Heart right ventricle (tissue), 16 donors: ENCODE data around the gene SIAH2. TPM values are rescaled to one million over a fixed set of nuclear protein-coding genes. Genes with fewer than 3 reads are reported as not detected.

Experiments
- ATAC-seq, 8 donors: fragments of 200-7000 bp; cut with Tn5 transposase; one replicate each; pipeline ENCODE4 v1.9.1; 2020; ENCODE audit warnings: mild to moderate bottlenecking in 8 of 8, moderate library complexity in 8 of 8, moderate number of reproducible peaks in 1 of 8
- DNase-seq, 2 donors: peaks; one replicate each; pipeline ENCODE4 v3.0.0-alpha.2; 2020
- H3K27ac ChIP-seq, 10 donors: fragments of 200-600 bp; sonication (generic) in 2 of 10; one replicate each; pipeline versions ENCODE4 v1.5.0 to v1.8.0; 2020 to 2022; ENCODE audit warnings: mild to moderate bottlenecking in 3 of 10
- H3K27me3 ChIP-seq, 7 donors: fragments of 200-600 bp; one replicate each; pipeline ENCODE4 v1.8.0; 2021 to 2022; ENCODE audit warnings: mild to moderate bottlenecking in 2 of 7
- H3K36me3 ChIP-seq, 9 donors: fragments of 200-600 bp; sonication (generic) in 1 of 9; one replicate each; pipeline versions ENCODE4 v1.5.0 to v1.8.0; 2020 to 2022; ENCODE audit warnings: mild to moderate bottlenecking in 2 of 9
- H3K4me1 ChIP-seq, 9 donors: fragments of 200-600 bp; sonication (generic) in 1 of 9; one replicate each; pipeline versions ENCODE4 v1.5.0 to v1.8.0; 2020 to 2022; ENCODE audit warnings: mild to moderate bottlenecking in 4 of 9
- H3K4me3 ChIP-seq, 10 donors: fragments of 200-600 bp; sonication (generic) in 2 of 10; one replicate each; pipeline versions ENCODE4 v1.5.0 to v1.8.0; 2020 to 2022; ENCODE audit warnings: mild to moderate bottlenecking in 7 of 10, moderate library complexity in 2 of 10
- H3K9me3 ChIP-seq, 11 donors: fragments of 200-600 bp in 10 of 11; sonication (generic) in 2 of 11; one replicate each; pipeline versions ENCODE4 v1.5.0 to v1.8.0; 2013 to 2022; ENCODE audit warnings: mild to moderate bottlenecking in 2 of 11, control low read depth in 1 of 11, moderate library complexity in 1 of 11
- WGBS, 2 donors: extraction: QIAGEN DNeasy Blood & Tissue Kit; methylation state at CpG; one replicate each; pipeline ENCODE4 v1.1.7; 2013; ENCODE audit warnings: inconsistent platforms in 1 of 2; 5-methylcytosine and 5-hydroxymethylcytosine counted together
- intact Hi-C, 10 donors: fragments of 100-400 bp; cut with DNase I; formaldehyde crosslinking; loops; one replicate each; pipeline versions ENCODE4 v1.11.1 to v1.14.2; 2022
- polyA plus RNA-seq, 2 donors: library from polyadenylated mRNA; stranded (reverse); fragments of 200-250 nt; gene quantifications; one replicate each; pipeline ENCODE4 v1.2.3, GENCODE V29; 2013
- total RNA-seq, 10 donors: library from RNA; stranded (reverse); fragmentation: NEBNext Ultra II Directional in 3 of 10; extraction: Animal tissue kit (Norgen Biotek cat#: 25700) in 3 of 10; gene quantifications; one replicate each; pipeline versions ENCODE4 v1.2.1 to v1.2.4, GENCODE V29; 2021 to 2023
- TF ChIP-seq, protein P1 (sequence below), 9 donors: fragments of 200-600 bp; sonication (generic) in 2 of 9; IDR thresholded peaks; one replicate each; pipeline versions ENCODE4 v1.5.0 to v1.8.0; 2021 to 2022; ENCODE audit warnings: antibody characterized with exemption in 9 of 9, mild to moderate bottlenecking in 5 of 9, moderate library complexity in 1 of 9
- donor health status: Arrhythmogenic right ventricular cardiomyopathy.
- donor health status: ischemic (EF 13 %, LVEDD 7.1; RV severe dilation, severe dysfunction).
- donor health status: healthy with polysubstance abuse.
- donor health status: DM: no; HTN: yes; CAD: no.
- donor health status: DM: no; HTN: no; CAD: no.
- donor health status: ischemic (EF 25% LVEDD 6.9; RV normal size, moderate dysfunction).
- donor health status: ischemic (EF 25% LVEDD 5.7; RV mildly dilated, moderate dysfunction).
- donor health status: healthy.
- donor health status: DM: yes; HTN: yes; CAD: no.
- donor health status: Ischemic cardiomyopathy.
- donor health status: ischemic (EF 35%, LVEDD 5.7; RV mildly dilated, moderate dysfunction).
- donor health status: nonischemic (EF 11% LVEDD 7.7; RV severe dilation, severe dysfunction).
- donor health status: DM: yes; HTN: yes; CAD: no.
- donor health status: PGD.
- donor health status: ischemic (EF 29% LVEDD 5.4; RV normal size, mild dysfunction).
- donor health status: nonischemic (EF 23%, LVEDD 6.1; RV moderate dilation, normal function).

Gene SIAH2
- total and polyA plus RNA-seq, 12 donors = 6.1 to 30.7 (median 20.2) TPM

DNA sequence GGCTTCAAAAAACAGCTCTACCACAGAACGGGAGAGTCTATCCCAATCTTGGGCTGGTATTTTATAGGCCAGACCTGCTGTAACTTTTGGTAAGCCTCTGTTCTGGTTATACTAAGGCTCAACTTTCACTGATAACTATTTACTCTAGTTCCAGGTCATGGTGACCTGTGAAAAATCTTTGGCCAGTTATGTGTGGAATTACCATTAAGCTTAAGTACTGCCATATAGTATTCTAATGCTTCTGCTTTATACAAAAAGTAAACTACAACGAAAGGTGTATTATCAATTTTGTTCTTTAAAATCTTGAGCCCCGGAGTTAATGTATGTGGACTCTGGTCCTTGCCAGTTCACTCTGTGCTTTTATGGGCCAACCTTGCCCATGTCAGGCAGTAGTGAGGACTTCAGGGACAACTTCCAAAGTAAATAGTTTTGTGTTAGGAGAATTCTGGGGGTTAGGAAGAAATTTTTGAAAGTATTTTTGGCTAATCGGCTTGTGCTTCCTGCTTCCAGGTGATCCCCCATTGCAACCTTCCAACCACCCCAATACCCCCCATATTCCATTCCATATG, 6.4 kb downstream of the SIAH2 start:
- Histone ChIP-seq H3K4me3 (no peak overlapping the region), H3K4me1 (peaks cover 0 to 83% (median 65%) of the 10 kb centered on the region in 9 donors), H3K27me3 (no peaks in the 10 kb centered on the region), H3K9me3 (no peaks in the 10 kb centered on the region), H3K36me3 (peaks cover 0 to 33% (median 0%) of the 10 kb centered on the region in 9 donors), H3K27ac (peak overlapping the region in 3 of 10 donors; percentile 27 to 41 (median 41))
- ATAC-seq (no peak), DNase-seq (no peak)
- WGBS, 2 donors = 80 to 88% methylated on average over 4 of the region's 4 CpGs
- TF ChIP-seq, protein P1, sequence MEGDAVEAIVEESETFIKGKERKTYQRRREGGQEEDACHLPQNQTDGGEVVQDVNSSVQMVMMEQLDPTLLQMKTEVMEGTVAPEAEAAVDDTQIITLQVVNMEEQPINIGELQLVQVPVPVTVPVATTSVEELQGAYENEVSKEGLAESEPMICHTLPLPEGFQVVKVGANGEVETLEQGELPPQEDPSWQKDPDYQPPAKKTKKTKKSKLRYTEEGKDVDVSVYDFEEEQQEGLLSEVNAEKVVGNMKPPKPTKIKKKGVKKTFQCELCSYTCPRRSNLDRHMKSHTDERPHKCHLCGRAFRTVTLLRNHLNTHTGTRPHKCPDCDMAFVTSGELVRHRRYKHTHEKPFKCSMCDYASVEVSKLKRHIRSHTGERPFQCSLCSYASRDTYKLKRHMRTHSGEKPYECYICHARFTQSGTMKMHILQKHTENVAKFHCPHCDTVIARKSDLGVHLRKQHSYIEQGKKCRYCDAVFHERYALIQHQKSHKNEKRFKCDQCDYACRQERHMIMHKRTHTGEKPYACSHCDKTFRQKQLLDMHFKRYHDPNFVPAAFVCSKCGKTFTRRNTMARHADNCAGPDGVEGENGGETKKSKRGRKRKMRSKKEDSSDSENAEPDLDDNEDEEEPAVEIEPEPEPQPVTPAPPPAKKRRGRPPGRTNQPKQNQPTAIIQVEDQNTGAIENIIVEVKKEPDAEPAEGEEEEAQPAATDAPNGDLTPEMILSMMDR (IDR thresholded peaks at IDR 0.05) = no peak
- intact Hi-C loops = no loop called here

DNA sequence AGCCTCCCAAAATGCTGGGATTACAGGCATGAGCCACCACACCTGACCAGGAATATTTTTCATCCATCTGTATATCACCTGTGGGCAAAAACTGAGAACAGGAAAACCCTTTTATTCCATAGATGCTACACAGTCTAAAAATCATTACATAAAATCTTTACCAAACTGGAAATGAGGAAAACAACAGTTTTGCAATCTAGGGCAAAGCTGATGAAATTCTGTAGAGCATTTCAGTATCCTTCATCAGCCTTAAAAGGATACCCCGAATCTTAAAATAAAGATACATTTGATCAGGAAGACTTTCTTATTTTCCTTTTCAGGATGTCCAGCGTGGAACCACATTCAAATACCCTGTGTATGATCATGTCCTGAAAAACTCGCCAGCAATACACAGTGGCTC, 7.1 kb downstream of the SIAH2 start:
- WGBS, 2 donors = 84 to 86% methylated on average over 3 of the region's 3 CpGs
- Histone ChIP-seq H3K4me3 (no peak overlapping the region), H3K9me3 (no peaks in the 10 kb centered on the region), H3K4me1 (peaks cover 0 to 83% (median 64%) of the 10 kb centered on the region in 9 donors), H3K27me3 (no peaks in the 10 kb centered on the region), H3K36me3 (peaks cover 0 to 33% (median 0%) of the 10 kb centered on the region in 9 donors), H3K27ac (peak overlapping the region in 4 of 10 donors; percentile 14 to 41 (median 34))
- TF ChIP-seq, protein P1 (IDR thresholded peaks at IDR 0.05) = no peak
- DNase-seq (no peak), ATAC-seq (no peak)
- intact Hi-C loops = no loop called here

DNA sequence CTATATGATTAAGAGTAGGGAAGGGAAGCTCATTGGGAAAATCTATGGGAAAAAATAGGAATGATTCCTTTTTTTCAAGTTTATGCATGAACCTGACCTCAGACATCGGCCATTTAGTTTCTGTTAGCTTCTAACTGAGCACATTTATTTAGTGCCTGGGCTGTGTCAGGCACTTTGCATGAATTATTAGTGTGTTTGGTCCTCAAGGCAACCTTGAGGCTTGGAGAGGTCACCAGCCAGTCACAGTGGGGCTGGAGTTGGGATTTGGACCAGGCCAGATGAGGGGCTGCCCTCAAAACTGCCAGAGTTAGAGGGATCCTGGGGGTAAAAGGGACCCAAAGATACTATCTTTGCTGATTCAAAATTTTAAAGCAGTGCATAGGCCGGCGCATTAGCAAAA, 8.1 kb downstream of the SIAH2 start:
- TF ChIP-seq, protein P1 (IDR thresholded peaks at IDR 0.05) = no peak
- Histone ChIP-seq H3K4me3 (no peak overlapping the region), H3K9me3 (no peaks in the 10 kb centered on the region), H3K4me1 (peaks cover 0 to 81% (median 61%) of the 10 kb centered on the region in 9 donors), H3K27ac (peak overlapping the region in 1 of 10 donors; percentile 25), H3K27me3 (no peaks in the 10 kb centered on the region), H3K36me3 (peaks cover 0 to 33% (median 0%) of the 10 kb centered on the region in 9 donors)
- intact Hi-C loops = no loop called here
- DNase-seq (no peak), ATAC-seq (no peak)
- WGBS, 2 donors = 70 to 96% methylated on average over 3 of the region's 3 CpGs

DNA sequence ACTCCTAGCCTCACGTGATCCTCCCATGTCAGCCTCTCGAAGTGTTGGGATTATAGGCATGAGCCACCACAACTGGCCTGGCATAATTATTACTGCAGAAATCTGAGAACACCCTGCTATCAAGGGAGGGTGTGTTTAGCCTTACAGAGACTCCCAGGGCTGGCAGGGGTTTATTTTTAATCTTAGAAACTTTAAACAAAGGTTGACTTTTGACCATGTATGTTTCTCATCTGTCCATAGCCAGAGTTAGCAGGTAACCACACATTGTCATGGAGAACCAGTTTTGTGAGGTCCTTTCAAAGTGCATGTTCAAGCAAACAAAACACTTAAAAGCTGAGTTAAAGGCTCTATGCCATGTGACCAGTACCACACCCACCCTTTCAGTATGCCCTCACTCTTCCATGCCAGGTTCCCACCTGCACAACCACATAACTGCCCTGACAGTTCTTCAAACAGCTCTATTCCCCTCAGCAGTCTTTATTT, 11.1 kb downstream of the SIAH2 start:
- DNase-seq (no peak), ATAC-seq (peak in 1 of 8 donors; percentile 23)
- Histone ChIP-seq H3K27ac (peak overlapping the region in 2 of 10 donors; percentile 20 to 21), H3K9me3 (no peaks in the 10 kb centered on the region), H3K27me3 (no peaks in the 10 kb centered on the region), H3K4me1 (peaks cover 0 to 81% (median 61%) of the 10 kb centered on the region in 9 donors), H3K36me3 (peaks cover 0 to 18% (median 0%) of the 10 kb centered on the region in 9 donors), H3K4me3 (no peak overlapping the region)
- TF ChIP-seq, protein P1 (IDR thresholded peaks at IDR 0.05) = no peak
- WGBS, 2 donors = 55 to 68% methylated on average over 2 of the region's 2 CpGs
- intact Hi-C loops = no loop called here
